Measurements from ENCODE around the gene ANKRD24.
"Not testable (repeated sequence)": the region's sequence is repeated elsewhere in the genome, so short reads cannot be mapped to it uniquely, and the experiment has no call there.

Gene ANKRD24

DNA sequence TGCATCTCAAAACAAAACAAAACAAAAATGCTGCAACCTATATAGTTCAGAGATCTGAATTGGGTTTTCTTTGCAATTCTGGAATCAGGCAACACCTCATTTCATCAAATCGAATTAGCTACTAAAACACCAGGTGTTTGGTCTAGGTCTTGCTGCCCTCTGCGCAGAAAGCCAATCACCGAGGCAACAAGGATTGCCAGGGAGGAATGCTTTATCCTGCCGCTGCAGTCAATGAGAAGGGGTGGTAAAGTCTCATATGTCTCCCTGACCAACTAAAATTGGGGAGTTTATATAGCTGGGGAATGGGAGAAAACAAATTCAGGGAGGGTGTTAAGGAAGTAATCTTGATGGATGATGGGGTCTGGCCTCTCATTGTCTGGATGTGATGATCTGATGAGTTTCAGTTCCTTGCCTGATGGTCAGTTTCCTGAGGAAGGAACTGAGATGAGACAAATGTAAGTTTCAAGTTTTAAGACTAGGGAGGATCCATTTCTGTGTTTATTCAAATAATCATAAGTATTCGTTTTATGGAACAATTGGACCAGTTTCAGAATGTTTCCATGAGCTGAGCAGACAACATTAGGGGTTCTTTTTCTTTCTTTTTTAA is 59.4 kb downstream of the ANKRD24 start:
- H3K9ac ChIP-seq (ENCODE audit: low read depth, low read length) = no peak overlapping the region
- H3K4me1 ChIP-seq (ENCODE audit: insufficient read depth, low read length) = no peaks in the 10 kb centered on the region; the same call in 1 of the 2 replicates
- no peaks in the 10 kb centered on the region for H3K9me3 ChIP-seq (ENCODE audit: control insufficient read depth, insufficient read depth, low read length)
- no peaks in the 10 kb centered on the region for H3K36me3 ChIP-seq (ENCODE audit: insufficient read depth, low read length)

DNA sequence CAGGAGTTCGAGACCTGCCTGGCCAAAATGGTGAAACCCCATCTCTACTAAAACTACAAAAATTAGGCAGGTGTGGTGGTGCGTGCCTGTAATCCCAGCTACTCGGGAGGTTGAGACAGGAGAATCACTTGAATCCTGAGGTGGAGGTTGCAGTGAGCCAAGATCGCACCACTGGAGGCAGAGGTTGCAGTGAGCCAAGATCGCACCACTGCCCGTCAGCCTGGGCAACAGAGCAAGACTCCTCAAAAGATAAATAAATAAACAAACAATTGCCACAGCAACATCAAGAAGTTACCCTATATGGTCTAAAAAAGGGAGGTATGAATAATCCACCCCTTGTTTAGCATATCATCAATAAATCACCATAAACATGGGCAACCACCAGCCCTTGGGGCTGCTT is 63.4 kb downstream of the ANKRD24 start:
- peak overlapping the region; percentile 99; the same call in 1 of the 2 replicates for H3K9ac ChIP-seq (ENCODE audit: low read depth, low read length)
- H3K9me3 ChIP-seq (ENCODE audit: control insufficient read depth, insufficient read depth, low read length); H3K36me3 ChIP-seq (ENCODE audit: insufficient read depth, low read length); H3K4me1 ChIP-seq (ENCODE audit: insufficient read depth, low read length): not testable (repeated sequence)

DNA sequence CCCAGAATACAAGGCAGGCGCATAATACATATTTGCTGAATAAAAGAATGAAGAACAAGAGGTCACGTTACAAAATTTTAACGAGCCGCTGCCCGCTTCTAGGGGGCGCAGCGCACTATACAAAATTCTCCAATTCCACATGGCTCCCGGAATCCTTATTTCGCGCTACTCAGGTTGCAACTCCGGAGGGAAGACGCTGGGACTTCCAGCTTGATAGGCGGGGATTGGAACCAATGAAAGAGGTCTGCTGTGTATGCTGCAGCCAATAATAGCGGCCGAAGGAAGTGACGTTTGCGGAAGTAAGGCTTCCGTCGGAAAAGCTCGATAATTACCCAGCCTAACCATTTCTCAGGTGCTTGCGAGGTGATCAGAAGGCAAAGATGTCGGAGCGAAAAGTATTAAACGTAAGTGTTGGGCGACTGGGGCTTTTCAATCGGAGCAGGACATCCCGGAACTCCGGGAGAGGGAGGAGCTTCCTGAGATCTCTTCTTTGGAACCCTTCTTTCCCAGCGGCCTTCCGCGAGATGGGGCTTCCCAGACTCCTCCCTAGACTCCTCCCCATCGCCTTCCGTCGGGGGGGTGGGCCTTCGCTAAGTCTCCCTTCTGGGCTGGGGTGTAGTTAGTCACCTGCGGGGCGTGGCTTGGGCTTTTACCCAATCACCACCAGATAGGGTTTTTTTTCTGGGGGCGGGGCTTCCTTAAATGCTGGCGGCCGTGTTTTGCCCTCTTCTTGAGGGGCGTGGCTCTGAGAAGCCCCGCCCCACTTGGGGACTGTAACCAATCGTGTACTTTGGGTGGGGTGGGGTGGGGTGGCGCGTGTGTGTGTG is 64.5 kb downstream of the ANKRD24 start, which contains the start of gene YJU2:
TSS of gene YJU2 (plus strand) at position 314 of the 827 bp plus-strand sequence. CDS start at position 381, 67 bp downstream.
- peak within 1 kb of the TSS; percentile 99 for H3K9ac ChIP-seq (ENCODE audit: low read depth, low read length)
- no peaks in the 10 kb centered on the region; the same call in 1 of the 2 replicates for H3K4me1 ChIP-seq (ENCODE audit: insufficient read depth, low read length)
- H3K9me3 ChIP-seq (ENCODE audit: control insufficient read depth, insufficient read depth, low read length) = no peaks in the 10 kb centered on the region
- peaks cover 7% of the 10 kb centered on the region; the same call in 1 of the 2 replicates for H3K36me3 ChIP-seq (ENCODE audit: insufficient read depth, low read length)

DNA sequence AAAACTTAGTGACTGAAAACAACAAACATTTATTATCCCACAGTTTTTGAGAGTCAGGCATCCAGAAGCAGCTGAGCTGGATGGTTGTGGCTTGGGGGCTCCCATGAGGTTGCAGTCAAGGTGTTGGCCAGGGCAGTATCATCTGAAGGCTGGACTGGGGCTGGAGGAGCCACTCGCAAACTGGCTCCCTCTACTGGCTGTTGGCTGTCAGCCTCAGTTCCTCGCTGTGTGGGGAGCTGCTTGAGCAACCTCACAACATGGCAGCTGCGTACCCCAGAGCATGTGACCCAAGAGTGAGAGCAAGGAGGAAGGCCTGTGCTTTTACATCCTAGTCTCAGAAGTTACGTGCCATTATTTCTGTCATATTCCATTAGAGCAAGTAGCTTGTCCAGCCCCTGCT is 74.1 kb downstream of the ANKRD24 start:
- H3K4me1 ChIP-seq (ENCODE audit: insufficient read depth, low read length) = no peaks in the 10 kb centered on the region
- H3K9ac ChIP-seq (ENCODE audit: low read depth, low read length) = no peak overlapping the region
- H3K36me3 ChIP-seq (ENCODE audit: insufficient read depth, low read length) = peaks cover 21% of the 10 kb centered on the region; the same call in 1 of the 2 replicates
- peaks cover 6% of the 10 kb centered on the region; the same call in 1 of the 2 replicates for H3K9me3 ChIP-seq (ENCODE audit: control insufficient read depth, insufficient read depth, low read length)

- H3K9me3 ChIP-seq (ENCODE audit: control insufficient read depth, insufficient read depth, low read length) = peaks cover 6% of the 10 kb centered on the region; the same call in 1 of the 2 replicates
- peaks cover 21% of the 10 kb centered on the region; the same call in 1 of the 2 replicates for H3K36me3 ChIP-seq (ENCODE audit: insufficient read depth, low read length)
- H3K9ac ChIP-seq (ENCODE audit: low read depth, low read length) = no peak overlapping the region
- H3K4me1 ChIP-seq (ENCODE audit: insufficient read depth, low read length) = no peaks in the 10 kb centered on the region
Measured at GRCh38 chr19:4257025-4257424, 74.5 kb downstream of the ANKRD24 start.

DNA sequence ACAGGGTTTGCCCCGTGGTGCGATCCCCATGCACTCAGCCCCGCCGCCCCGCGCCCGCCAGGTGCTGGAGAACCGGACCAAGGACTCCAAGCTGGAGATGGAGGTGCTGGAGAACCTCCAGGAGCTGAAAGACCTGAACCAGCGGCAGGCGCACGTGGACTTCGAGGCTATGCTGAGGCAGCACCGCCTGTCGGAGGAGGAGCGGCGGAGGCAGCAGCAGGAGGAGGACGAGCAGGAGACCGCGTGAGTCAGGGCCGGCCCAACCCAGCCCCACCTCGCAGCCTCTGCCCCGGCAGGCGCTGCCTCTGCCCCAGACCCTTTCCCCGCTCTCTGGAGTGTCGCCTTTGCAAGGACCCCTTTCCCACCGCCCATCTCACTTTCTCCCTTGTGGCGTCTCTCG is 75.7 kb downstream of the ANKRD24 start:
- H3K9ac ChIP-seq (ENCODE audit: low read depth, low read length) = no peak overlapping the region
- H3K4me1 ChIP-seq (ENCODE audit: insufficient read depth, low read length) = no peaks in the 10 kb centered on the region
- H3K9me3 ChIP-seq (ENCODE audit: control insufficient read depth, insufficient read depth, low read length) = peaks cover 6% of the 10 kb centered on the region; the same call in 1 of the 2 replicates
- H3K36me3 ChIP-seq (ENCODE audit: insufficient read depth, low read length) = peaks cover 16% of the 10 kb centered on the region; the same call in 1 of the 2 replicates

DNA sequence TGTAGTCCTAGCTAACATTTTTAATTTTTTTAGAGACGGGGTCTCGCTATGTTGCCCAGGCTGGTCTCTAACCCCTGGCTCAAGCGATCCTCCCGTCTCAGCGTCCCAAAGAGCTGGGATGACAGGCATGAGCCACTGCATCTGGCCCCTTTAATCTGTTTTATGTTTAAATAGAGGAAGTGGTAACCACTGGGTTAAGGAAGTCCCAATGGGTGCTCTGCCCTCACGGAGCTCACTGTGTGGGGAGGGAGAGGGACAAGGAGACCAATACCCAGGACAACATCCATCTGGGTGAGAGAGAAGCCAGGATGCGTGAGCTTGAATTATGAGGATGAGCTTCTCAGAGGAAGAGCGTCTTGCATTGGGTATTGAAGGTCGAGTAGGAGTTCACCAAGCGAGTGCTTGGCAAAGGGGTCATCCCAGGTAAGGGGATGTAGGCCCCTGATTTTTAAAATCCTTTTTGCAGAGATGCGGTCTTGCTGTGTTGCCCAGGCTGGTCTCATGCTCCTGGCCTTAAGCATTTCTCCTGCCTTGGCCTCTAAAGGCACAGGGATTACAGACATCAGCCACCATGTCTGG is 78.2 kb downstream of the ANKRD24 start:
- H3K9ac ChIP-seq (ENCODE audit: low read depth, low read length) = no peak overlapping the region
- peaks cover 15% of the 10 kb centered on the region; the same call in 1 of the 2 replicates for H3K36me3 ChIP-seq (ENCODE audit: insufficient read depth, low read length)
- peaks cover 6% of the 10 kb centered on the region; the same call in 1 of the 2 replicates for H3K9me3 ChIP-seq (ENCODE audit: control insufficient read depth, insufficient read depth, low read length)
- H3K4me1 ChIP-seq (ENCODE audit: insufficient read depth, low read length) = no peaks in the 10 kb centered on the region

- Histone ChIP-seq H3K36me3 (ENCODE audit: insufficient read depth, low read length) (peaks cover 1% of the 10 kb centered on the region; the same call in 1 of the 2 replicates), H3K9me3 (ENCODE audit: control insufficient read depth, insufficient read depth, low read length) (no peaks in the 10 kb centered on the region), H3K9ac (ENCODE audit: low read depth, low read length) (no peak overlapping the region), H3K4me1 (ENCODE audit: insufficient read depth, low read length) (no peaks in the 10 kb centered on the region)
Measured at GRCh38 chr19:4264812-4265211, 82.3 kb downstream of the ANKRD24 start.

GRCh38 chr19:4266253-4267000 is 83.9 kb downstream of the ANKRD24 start:
- Histone ChIP-seq H3K36me3 (ENCODE audit: insufficient read depth, low read length) (no peaks in the 10 kb centered on the region; the same call in 1 of the 2 replicates), H3K9me3 (ENCODE audit: control insufficient read depth, insufficient read depth, low read length) (no peaks in the 10 kb centered on the region), H3K4me1 (ENCODE audit: insufficient read depth, low read length) (no peaks in the 10 kb centered on the region), H3K9ac (ENCODE audit: low read depth, low read length) (no peak overlapping the region)

DNA sequence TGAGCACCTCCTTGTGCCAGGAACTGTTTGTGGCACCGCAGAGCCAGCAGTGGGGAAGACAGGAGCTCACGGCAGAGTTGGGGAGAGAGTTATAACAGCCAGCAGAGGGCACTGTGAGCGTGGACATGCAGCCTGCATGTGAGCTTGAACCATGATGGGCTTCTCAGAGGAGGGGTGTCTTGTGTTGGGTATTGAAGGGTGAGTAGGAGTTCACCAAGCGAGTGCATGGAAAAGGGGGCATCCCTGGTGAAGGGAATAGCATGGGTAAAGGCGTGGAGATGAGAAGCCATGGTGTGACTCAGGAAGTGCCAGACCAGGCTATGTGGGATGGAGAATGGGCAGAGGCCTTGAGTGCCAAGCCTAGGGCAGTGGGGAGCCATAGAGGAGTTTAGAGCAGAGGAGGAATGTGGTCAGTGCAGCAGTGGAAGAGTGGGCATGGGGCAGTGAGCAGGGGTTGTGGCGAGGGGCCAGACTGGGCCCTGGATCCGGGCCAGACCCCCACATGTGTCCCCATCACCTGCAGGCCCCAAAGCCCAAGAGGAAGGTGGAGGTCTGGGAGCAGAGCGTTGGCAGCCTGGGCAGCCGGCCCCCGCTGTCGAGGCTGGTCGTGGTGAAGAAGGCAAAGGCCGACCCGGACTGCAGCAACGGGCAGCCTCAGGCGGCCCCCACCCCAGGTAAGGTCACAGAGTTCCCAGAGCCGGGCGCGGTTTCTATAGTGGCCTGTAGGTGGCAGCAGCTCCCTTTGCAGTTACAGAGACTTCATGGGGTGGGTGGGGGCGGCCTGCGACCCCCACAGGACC is 84.8 kb downstream of the ANKRD24 start:
- H3K9me3 ChIP-seq (ENCODE audit: control insufficient read depth, insufficient read depth, low read length) = no peaks in the 10 kb centered on the region
- H3K4me1 ChIP-seq (ENCODE audit: insufficient read depth, low read length) = no peaks in the 10 kb centered on the region
- H3K36me3 ChIP-seq (ENCODE audit: insufficient read depth, low read length) = no peaks in the 10 kb centered on the region; the same call in 1 of the 2 replicates
- no peak overlapping the region for H3K9ac ChIP-seq (ENCODE audit: low read depth, low read length)

DNA sequence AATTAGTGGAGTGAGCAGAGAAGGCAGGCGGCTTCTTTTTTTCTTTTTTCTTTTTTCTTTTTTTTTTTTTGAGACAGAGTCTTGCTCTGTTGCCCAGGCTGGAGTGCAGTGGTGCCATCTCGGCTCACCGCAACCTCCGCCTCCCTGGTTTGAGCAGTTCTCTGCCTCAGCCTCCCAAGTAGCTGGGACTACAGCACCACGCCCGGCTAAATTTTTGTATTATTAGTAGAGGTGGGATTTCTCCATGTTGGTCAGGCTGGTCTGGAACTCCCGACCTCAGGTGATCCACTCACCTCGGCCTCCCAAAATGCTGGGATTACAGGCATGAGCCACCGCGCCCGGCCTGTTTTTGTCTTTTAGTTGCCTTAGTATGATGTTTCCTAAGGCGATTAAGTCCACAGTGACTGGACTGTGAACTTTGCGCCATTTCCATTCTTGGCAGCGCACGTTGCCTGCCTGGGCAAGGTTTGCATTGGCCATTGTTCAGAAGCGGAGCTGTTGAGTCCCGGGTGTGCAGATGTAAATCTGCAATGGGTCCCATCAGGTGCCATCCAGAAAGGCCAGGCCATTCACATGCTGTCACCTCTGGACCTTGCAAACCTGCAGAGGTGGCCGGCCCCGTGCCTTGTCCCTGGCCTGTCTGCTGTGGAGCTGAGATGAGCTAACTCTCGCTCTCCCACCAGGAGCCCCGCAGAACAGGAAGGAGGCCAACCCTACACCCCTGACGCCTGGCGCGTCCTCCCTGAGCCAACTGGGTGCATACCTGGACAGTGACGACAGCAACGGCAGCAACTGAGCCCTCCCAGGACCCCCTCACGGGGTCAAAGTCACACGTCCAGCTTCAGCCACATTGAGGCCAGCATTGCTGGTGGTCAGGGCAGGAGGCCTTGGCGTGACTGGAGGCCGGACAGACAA is 85.7 kb downstream of the ANKRD24 start:
- H3K9me3 ChIP-seq (ENCODE audit: control insufficient read depth, insufficient read depth, low read length) = no peaks in the 10 kb centered on the region
- H3K9ac ChIP-seq (ENCODE audit: low read depth, low read length) = no peak overlapping the region
- no peaks in the 10 kb centered on the region for H3K4me1 ChIP-seq (ENCODE audit: insufficient read depth, low read length)
- H3K36me3 ChIP-seq (ENCODE audit: insufficient read depth, low read length) = no peaks in the 10 kb centered on the region

GRCh38 chr19:4268816-4269430 is 86.4 kb downstream of the ANKRD24 start:
- H3K9me3 ChIP-seq (ENCODE audit: control insufficient read depth, insufficient read depth, low read length) = no peaks in the 10 kb centered on the region
- no peaks in the 10 kb centered on the region for H3K4me1 ChIP-seq (ENCODE audit: insufficient read depth, low read length)
- H3K36me3 ChIP-seq (ENCODE audit: insufficient read depth, low read length) = no peaks in the 10 kb centered on the region
- H3K9ac ChIP-seq (ENCODE audit: low read depth, low read length) = no peak overlapping the region

All from ES-I3 (cell line).